Prostate gland (tissue), 2 donors: ENCODE results near the gene GAS6.

Experiments
- POLR2A ChIP-seq: fragments of 450-650 bp; IDR thresholded peaks from one replicate; pipeline ENCODE4 v1.6.1; 2016; ENCODE audit warnings: antibody characterized with exemption, mild to moderate bottlenecking
- POLR2AphosphoS5 ChIP-seq: sonication (generic); formaldehyde crosslinking; IDR thresholded peaks from one replicate; pipeline ENCODE4 v1.6.1; 2017; ENCODE audit warnings: antibody characterized with exemption
- TF ChIP-seq, protein P1 (sequence below), 4 experiments: fragments of 200-600 bp in 2 of 4; fragments of 450-650 bp in 2 of 4; sonication (generic) in 2 of 4; IDR thresholded peaks; 1 replicate in 3 of 4; 2 replicates in 1 of 4; pipeline ENCODE4 v1.5.1; 2016 to 2019; ENCODE audit warnings: antibody characterized with exemption in 4 of 4, mild to moderate bottlenecking in 2 of 4, moderate library complexity in 2 of 4

GRCh38 chr13:113901642-113902041, 37.8 kb upstream of the GAS6 start:
- TF ChIP-seq, protein P1, sequence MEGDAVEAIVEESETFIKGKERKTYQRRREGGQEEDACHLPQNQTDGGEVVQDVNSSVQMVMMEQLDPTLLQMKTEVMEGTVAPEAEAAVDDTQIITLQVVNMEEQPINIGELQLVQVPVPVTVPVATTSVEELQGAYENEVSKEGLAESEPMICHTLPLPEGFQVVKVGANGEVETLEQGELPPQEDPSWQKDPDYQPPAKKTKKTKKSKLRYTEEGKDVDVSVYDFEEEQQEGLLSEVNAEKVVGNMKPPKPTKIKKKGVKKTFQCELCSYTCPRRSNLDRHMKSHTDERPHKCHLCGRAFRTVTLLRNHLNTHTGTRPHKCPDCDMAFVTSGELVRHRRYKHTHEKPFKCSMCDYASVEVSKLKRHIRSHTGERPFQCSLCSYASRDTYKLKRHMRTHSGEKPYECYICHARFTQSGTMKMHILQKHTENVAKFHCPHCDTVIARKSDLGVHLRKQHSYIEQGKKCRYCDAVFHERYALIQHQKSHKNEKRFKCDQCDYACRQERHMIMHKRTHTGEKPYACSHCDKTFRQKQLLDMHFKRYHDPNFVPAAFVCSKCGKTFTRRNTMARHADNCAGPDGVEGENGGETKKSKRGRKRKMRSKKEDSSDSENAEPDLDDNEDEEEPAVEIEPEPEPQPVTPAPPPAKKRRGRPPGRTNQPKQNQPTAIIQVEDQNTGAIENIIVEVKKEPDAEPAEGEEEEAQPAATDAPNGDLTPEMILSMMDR (IDR thresholded peaks at IDR 0.05) = no peak
- TF ChIP-seq POLR2A = no peak
- no peak for TF ChIP-seq POLR2AphosphoS5
